Measurements from ENCODE around the gene ADGRA3. TPM values are rescaled to one million over a fixed set of nuclear protein-coding genes. Genes with fewer than 3 reads are reported as not detected.

The ADGRA3 gene
- total and polyA plus RNA-seq, 7 experiments from 2014 or later: 0.60 to 5.2 (median 4.3) TPM

GRCh38 chr4:22522706-22523501 is 7.0 kb upstream of the ADGRA3 start:
- Histone ChIP-seq H3K36me3 (ENCODE audit: control insufficient read depth in 2 of 3, insufficient read depth in 3 of 3, low read length in 3 of 3) (no peaks in the 10 kb centered on the region), H3K27ac (ENCODE audit: low read depth, low read length) (no peak overlapping the region), H3K27me3 (ENCODE audit: control insufficient read depth in 2 of 2, insufficient read depth in 2 of 2, low read length in 2 of 2) (no peaks in the 10 kb centered on the region), H3K4me1 (ENCODE audit: control insufficient read depth in 2 of 2, insufficient read depth in 2 of 2, low read length in 2 of 2) (no peaks in the 10 kb centered on the region), H3K9me3 (ENCODE audit: control insufficient read depth in 2 of 3, low read length in 3 of 3) (no peaks in the 10 kb centered on the region), H3K4me3 (ENCODE audit: low read length) (no peak overlapping the region)
- Mint-ChIP-seq H3K4me3 (no peak overlapping the region), H3K9me3 (no peaks in the 10 kb centered on the region), H3K27me3 (no peaks in the 10 kb centered on the region), H3K4me1 (no peaks in the 10 kb centered on the region), H3K36me3 (no peaks in the 10 kb centered on the region), H3K27ac (no peak overlapping the region)
- CTCF ChIA-PET: no interaction called here
- intact Hi-C loops (cut with micrococcal nuclease): no loop called here
- POLR2A ChIA-PET: interaction anchor here (0.6 to 0.7 kb wide), 2 partner anchors 18 to 176 kb away, joined by 3 read pairs; no protein-coding TSS in a partner anchor
- ATAC-seq (no peak), DNase-seq (no peak)

DNA sequence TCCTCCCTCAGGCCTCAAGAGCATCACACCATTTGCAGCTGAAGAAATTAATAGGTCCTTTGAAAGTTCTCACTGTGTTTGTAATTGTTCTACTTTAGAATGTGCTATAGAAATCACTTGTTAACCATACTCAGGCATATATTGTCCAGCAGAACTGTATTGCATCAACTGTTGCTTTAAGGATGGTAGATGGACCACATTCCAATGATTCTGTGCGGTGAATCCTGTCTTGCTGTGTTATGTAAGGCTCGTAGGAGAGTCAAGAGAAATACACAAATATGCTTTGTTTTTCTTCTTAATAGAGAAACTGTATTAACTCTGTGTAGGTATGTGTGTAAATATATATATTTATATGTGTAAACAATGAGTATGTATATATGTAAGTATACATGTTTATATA is 6.3 kb upstream of the ADGRA3 start:
- Mint-ChIP-seq H3K4me1 (no peaks in the 10 kb centered on the region), H3K4me3 (no peak overlapping the region), H3K9me3 (no peaks in the 10 kb centered on the region), H3K36me3 (no peaks in the 10 kb centered on the region), H3K27me3 (no peaks in the 10 kb centered on the region), H3K27ac (no peak overlapping the region)
- Histone ChIP-seq H3K9me3 (ENCODE audit: control insufficient read depth in 2 of 3, low read length in 3 of 3) (no peaks in the 10 kb centered on the region), H3K36me3 (ENCODE audit: control insufficient read depth in 2 of 3, insufficient read depth in 3 of 3, low read length in 3 of 3) (no peaks in the 10 kb centered on the region), H3K27ac (ENCODE audit: low read depth, low read length) (no peak overlapping the region), H3K4me3 (ENCODE audit: low read length) (no peak overlapping the region), H3K27me3 (ENCODE audit: control insufficient read depth in 2 of 2, insufficient read depth in 2 of 2, low read length in 2 of 2) (no peaks in the 10 kb centered on the region), H3K4me1 (ENCODE audit: control insufficient read depth in 2 of 2, insufficient read depth in 2 of 2, low read length in 2 of 2) (no peaks in the 10 kb centered on the region)
- no peak for ATAC-seq
- DNase-seq: no peak
- POLR2A ChIA-PET: interaction anchor here (0.7 kb wide), 1 partner anchor 176 kb away, joined by 3 read pairs; no protein-coding TSS in a partner anchor
- intact Hi-C loops (cut with micrococcal nuclease): no loop called here
- CTCF ChIA-PET: no interaction called here

- Mint-ChIP-seq H3K4me1 (peaks cover 0 to 7% (median 4%) of the 10 kb centered on the region in 7 donors), H3K4me3 (no peak overlapping the region), H3K27me3 (peaks cover 0 to 7% (median 0%) of the 10 kb centered on the region in 5 donors), H3K9me3 (no peaks in the 10 kb centered on the region), H3K27ac (no peak overlapping the region), H3K36me3 (no peaks in the 10 kb centered on the region)
- ChIA-PET POLR2A (no interaction called here), CTCF (no interaction called here)
- Histone ChIP-seq H3K9me3 (ENCODE audit: control insufficient read depth in 2 of 3, low read length in 3 of 3) (no peaks in the 10 kb centered on the region), H3K36me3 (ENCODE audit: control insufficient read depth in 2 of 3, insufficient read depth in 3 of 3, low read length in 3 of 3) (no peaks in the 10 kb centered on the region), H3K4me1 (ENCODE audit: control insufficient read depth in 2 of 2, insufficient read depth in 2 of 2, low read length in 2 of 2) (no peaks in the 10 kb centered on the region), H3K27me3 (ENCODE audit: control insufficient read depth in 2 of 2, insufficient read depth in 2 of 2, low read length in 2 of 2) (no peaks in the 10 kb centered on the region), H3K27ac (ENCODE audit: low read depth, low read length) (no peak overlapping the region), H3K4me3 (ENCODE audit: low read length) (no peak overlapping the region)
- ATAC-seq (no peak), DNase-seq (no peak)
- intact Hi-C loops (cut with micrococcal nuclease): no loop called here
Observed at GRCh38 chr4:22521240-22521639, 5.4 kb upstream of the ADGRA3 start.

- POLR2A ChIA-PET: no interaction called here
- peak overlapping the region; percentile 56 to 92 (median 83) for H3K27ac Mint-ChIP-seq
- peak overlapping the region; percentile 90 to 99 (median 97) for H3K4me3 Mint-ChIP-seq
- H3K27me3 Mint-ChIP-seq: peaks cover 0 to 15% (median 0%) of the 10 kb centered on the region in 5 donors
- peaks cover 7 to 34% (median 27%) of the 10 kb centered on the region in 7 donors for H3K4me1 Mint-ChIP-seq
- ATAC-seq: peak; percentile 75
- peak overlapping the region; percentile 40 for H3K27ac ChIP-seq (ENCODE audit: low read depth, low read length)
- peaks cover 0 to 3% of the 10 kb centered on the region in 2 donors for H3K4me1 ChIP-seq (ENCODE audit: control insufficient read depth in 2 of 2, insufficient read depth in 2 of 2, low read length in 2 of 2)
- H3K9me3 ChIP-seq (ENCODE audit: control insufficient read depth in 2 of 3, low read length in 3 of 3): no peaks in the 10 kb centered on the region
- no peaks in the 10 kb centered on the region for H3K36me3 ChIP-seq (ENCODE audit: control insufficient read depth in 2 of 3, insufficient read depth in 3 of 3, low read length in 3 of 3)
- CTCF ChIA-PET: no interaction called here
- H3K27me3 ChIP-seq (ENCODE audit: control insufficient read depth in 2 of 2, insufficient read depth in 2 of 2, low read length in 2 of 2): no peaks in the 10 kb centered on the region
- H3K36me3 Mint-ChIP-seq: peaks cover 0 to 5% (median 0%) of the 10 kb centered on the region in 5 donors
- H3K9me3 Mint-ChIP-seq: peaks cover 0 to 4% (median 0%) of the 10 kb centered on the region in 11 donors
- peak overlapping the region; percentile 63 for H3K4me3 ChIP-seq (ENCODE audit: low read length)
- DNase-seq: peak in 8 of 9 donors; percentile 17 to 56 (median 36)
- intact Hi-C loops (cut with micrococcal nuclease): loop anchor here (1.0 to 10.0 kb wide), 8 partner anchors 15 to 281 kb away; no protein-coding TSS in a partner anchor
Observed at GRCh38 chr4:22515145-22515887, 550 bp downstream of the ADGRA3 start.

GRCh38 chr4:22514481-22514880 is 1.4 kb downstream of the ADGRA3 start:
- Histone ChIP-seq H3K4me3 (ENCODE audit: low read length) (peak overlapping the region; percentile 63), H3K27me3 (ENCODE audit: control insufficient read depth in 2 of 2, insufficient read depth in 2 of 2, low read length in 2 of 2) (no peaks in the 10 kb centered on the region), H3K4me1 (ENCODE audit: control insufficient read depth in 2 of 2, insufficient read depth in 2 of 2, low read length in 2 of 2) (peaks cover 0 to 3% of the 10 kb centered on the region in 2 donors), H3K27ac (ENCODE audit: low read depth, low read length) (no peak overlapping the region), H3K36me3 (ENCODE audit: control insufficient read depth in 2 of 3, insufficient read depth in 3 of 3, low read length in 3 of 3) (no peaks in the 10 kb centered on the region), H3K9me3 (ENCODE audit: control insufficient read depth in 2 of 3, low read length in 3 of 3) (no peaks in the 10 kb centered on the region)
- peaks cover 0 to 15% (median 0%) of the 10 kb centered on the region in 5 donors for H3K27me3 Mint-ChIP-seq
- H3K4me1 Mint-ChIP-seq: peaks cover 10 to 38% (median 27%) of the 10 kb centered on the region in 7 donors
- ATAC-seq (no peak), DNase-seq (no peak)
- H3K9me3 Mint-ChIP-seq: peaks cover 0 to 4% (median 0%) of the 10 kb centered on the region in 11 donors
- H3K4me3 Mint-ChIP-seq: peak overlapping the region; percentile 69 to 99 (median 97)
- POLR2A ChIA-PET: no interaction called here
- H3K27ac Mint-ChIP-seq: peak overlapping the region in 2 of 9 donors; percentile 55 to 89
- peaks cover 0 to 9% (median 4%) of the 10 kb centered on the region in 5 donors for H3K36me3 Mint-ChIP-seq
- CTCF ChIA-PET: no interaction called here
- intact Hi-C loops (cut with micrococcal nuclease): loop anchor here in 1 of 2 donors (2.0 to 10.0 kb wide), 4 partner anchors 14 to 280 kb away; no protein-coding TSS in a partner anchor

- ChIA-PET CTCF (no interaction called here), POLR2A (no interaction called here)
- Histone ChIP-seq H3K36me3 (ENCODE audit: control insufficient read depth in 2 of 3, insufficient read depth in 3 of 3, low read length in 3 of 3) (no peaks in the 10 kb centered on the region), H3K27ac (ENCODE audit: low read depth, low read length) (no peak overlapping the region), H3K27me3 (ENCODE audit: control insufficient read depth in 2 of 2, insufficient read depth in 2 of 2, low read length in 2 of 2) (no peaks in the 10 kb centered on the region), H3K4me1 (ENCODE audit: control insufficient read depth in 2 of 2, insufficient read depth in 2 of 2, low read length in 2 of 2) (peaks cover 0 to 3% of the 10 kb centered on the region in 2 donors), H3K9me3 (ENCODE audit: control insufficient read depth in 2 of 3, low read length in 3 of 3) (no peaks in the 10 kb centered on the region), H3K4me3 (ENCODE audit: low read length) (no peak overlapping the region)
- Mint-ChIP-seq H3K4me1 (peaks cover 11 to 38% (median 27%) of the 10 kb centered on the region in 7 donors), H3K27me3 (peaks cover 0 to 15% (median 0%) of the 10 kb centered on the region in 5 donors), H3K36me3 (peaks cover 0 to 9% (median 4%) of the 10 kb centered on the region in 5 donors), H3K27ac (no peak overlapping the region), H3K9me3 (peaks cover 0 to 4% (median 0%) of the 10 kb centered on the region in 11 donors), H3K4me3 (peak overlapping the region in 8 of 10 donors; percentile 90 to 99 (median 98))
- intact Hi-C loops (cut with micrococcal nuclease): loop anchor here in 1 of 2 donors (2.0 to 10.0 kb wide), 4 partner anchors 13 to 279 kb away; no protein-coding TSS in a partner anchor
- ATAC-seq: no peak
- no peak for DNase-seq
Observed at GRCh38 chr4:22514001-22514400, 1.9 kb downstream of the ADGRA3 start.
